GM21529 (cell line): ENCODE results near the gene TNFRSF8.
"Not testable (repeated sequence)": the region's sequence is repeated elsewhere in the genome, so short reads cannot be mapped to it uniquely, and the experiment has no call there.

Experiments used
- ATAC-seq: cut with Tn5 transposase; IDR thresholded peaks from one replicate; pipeline ENCODE4 v1.9.1; 2021; ENCODE audit not compliant: unreplicated experiment

TNFRSF8 gene

DNA sequence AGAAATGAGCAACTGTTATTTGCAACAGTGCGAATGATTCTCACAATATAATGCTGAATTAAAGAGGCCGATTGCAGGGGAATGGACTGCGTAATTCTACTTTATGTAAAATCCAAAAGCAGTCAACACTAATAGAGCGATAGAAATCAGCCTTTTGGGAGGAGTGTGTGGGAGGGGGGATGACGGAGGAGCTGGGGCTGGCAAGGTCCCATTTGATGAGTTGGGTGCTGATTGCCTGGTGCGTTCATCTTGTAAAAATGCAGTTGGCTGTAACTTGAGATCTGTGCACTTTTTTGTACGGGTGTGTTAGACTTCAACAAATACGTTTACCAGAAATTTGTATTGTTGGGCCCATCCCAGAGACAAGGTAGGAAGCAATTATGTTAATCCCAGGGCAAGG, 20.7 kb downstream of the TNFRSF8 start:
- ATAC-seq: no peak

DNA sequence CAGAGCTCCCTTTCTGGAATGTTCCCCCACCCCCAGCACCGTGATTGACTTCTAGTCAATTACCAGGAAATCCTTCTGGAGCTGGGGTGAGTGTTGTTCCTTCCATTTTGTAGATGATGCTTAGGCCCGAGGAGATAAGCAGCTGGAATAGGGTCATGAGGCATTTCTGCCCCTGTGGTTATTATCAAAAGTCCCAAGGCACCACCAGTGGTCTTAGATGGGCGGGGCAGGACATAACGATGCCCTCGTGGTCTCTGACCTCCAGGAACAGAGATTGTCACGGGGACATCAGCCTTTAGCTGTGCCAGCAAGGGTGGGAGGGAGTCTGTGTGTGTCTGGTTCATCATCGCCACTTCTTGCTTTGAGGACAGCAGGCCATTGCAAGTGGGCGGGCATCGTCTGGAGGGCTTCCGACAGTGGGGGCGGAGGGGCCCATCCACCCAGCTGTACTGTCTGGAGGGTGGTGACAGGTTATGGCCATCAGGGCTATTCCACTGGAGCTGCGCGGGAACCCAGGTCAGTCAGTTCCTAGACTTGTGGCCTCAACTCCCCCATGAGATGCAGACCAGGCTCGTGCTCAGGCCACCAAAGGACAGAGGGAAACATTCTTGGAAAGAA, 22.6 kb downstream of the TNFRSF8 start:
- ATAC-seq: no peak

DNA sequence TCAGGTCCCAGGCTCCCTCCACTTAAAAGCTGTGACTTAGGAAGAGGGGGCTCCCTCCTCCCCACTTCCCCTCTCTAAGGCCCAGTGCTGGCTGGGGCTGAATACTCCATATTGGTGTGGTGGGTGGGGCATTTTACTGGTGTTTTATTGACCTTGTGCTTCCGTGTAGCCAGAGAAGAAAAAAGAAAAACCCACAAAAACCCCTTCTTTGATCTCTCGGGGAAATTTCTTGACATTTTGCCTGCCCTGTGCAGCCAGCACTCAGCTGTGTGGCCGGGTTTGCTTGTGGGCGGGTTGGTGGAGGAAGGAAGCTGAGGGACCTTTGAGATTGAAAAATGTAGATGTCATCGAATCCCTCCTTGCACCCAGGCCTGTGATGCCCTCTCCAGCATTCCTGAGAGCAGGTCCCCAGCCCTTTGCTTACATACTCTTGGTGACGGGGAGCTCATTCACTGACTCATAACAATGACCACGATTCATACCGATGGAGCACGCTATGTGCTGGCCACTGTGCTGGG, 24.8 kb downstream of the TNFRSF8 start:
- no peak for ATAC-seq

DNA sequence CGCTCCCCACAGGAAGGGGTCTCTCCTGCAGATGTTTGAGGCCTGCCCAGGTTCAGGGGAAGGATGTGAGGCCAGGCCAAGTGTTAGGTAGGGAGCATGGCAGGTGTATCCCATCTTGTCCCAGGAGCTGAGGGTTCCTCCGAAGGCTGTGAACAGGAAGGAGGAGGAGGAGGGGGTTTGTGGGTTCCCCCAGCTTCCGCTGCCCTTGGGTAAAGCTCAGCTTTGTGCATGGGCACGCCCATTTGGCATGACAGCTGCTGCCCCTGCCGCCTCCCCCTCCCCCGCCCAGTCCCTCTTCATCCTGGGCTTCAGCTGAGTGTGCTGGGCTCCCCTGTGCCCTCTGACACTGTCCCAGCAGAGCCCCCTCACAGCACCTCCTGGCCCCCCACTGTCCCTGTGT, 25.5 kb downstream of the TNFRSF8 start:
- ATAC-seq: no peak

DNA sequence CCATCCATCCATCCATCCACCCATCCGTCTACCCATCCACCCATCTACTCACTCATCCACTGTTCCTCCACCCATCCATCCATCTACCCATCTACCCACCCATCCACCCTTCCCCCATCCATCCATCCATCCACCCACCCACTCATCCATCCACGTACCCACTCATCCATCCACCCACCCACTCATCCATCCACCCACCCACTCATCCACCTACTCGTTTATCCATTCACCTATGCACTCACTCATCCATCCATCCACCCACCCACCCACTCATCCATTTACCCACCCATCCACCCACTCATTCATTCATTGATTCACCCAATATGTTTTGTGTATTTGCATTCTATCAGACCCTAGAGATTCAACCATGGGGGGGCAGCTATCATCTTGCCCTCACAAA, 27.2 kb downstream of the TNFRSF8 start:
- ATAC-seq: no peak

DNA sequence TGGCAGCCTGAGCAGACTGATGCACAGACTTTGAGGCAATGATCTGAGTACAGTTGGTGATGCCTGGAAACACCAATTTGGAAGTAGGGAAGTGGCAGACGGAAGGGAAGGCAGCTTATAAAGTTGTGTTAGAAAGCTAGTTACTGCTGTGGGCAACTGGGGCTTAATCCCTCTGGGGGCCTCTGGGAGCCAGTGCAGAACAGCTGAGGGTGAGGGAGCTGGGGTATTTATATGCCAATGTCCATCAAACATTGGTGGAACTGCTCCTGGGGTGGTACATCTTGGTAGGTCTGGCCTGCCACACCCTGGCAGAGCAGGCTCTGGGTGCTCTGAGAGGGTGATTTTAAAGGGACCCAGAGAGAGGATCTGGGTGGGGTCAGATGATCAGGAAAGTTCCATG, 28.1 kb downstream of the TNFRSF8 start:
- no peak for ATAC-seq

DNA sequence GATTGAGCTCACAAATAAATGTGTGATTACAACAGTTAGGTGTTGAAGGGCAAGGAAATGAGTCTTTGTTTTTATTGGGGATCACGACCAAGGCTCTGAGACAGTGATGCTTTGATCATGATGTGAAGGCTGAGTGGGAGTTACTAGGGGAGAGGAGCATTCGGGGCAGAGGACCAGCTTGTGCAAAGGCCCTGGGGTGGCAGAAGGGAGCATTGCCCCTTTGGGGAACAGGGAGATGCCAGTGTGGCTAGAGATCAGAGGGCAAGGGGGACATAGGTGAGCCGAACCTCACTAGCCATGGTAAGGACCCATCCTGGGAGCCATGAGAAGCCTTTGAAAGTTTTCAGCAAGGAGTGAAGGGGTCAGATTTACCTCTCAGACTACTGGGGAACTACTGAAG, 31.1 kb downstream of the TNFRSF8 start:
- no peak for ATAC-seq

DNA sequence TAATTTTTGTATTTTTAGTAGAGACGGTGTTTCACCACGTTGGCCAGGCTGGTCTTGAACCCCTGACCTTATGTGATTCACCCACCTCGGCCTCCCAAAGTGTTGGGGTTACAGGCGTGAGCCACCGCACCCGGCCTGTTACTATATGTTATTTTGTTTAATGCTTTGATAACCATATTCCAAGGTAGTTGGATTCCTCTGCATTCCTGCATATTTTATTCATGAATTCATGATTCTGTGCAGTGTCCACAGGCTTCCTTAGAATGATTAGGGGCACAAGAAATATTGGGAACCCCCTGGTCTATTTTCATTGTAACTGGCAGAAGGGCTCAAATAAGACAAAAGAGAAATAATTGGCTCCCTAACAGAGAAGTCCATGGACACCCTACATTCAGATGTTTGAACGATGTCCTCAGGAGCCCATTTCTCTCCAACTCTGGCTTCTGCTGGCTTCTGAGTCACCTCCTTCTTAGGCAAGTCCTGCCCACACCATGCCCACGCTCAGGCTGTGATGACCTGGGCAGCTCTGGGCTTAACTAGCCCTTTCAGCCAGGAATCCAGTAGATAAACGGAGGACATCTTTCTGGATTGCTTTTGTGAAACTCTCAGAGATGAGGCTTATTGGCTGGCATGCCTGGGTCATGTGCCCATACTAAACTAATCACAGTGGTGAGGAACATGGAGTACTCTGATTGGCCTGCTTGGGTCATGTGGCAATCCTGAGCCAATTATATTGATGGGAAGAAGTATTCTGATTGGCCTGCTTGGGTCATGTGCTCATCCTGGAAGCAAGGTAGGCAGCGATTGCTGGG, 32.6 kb downstream of the TNFRSF8 start:
- no peak for ATAC-seq

DNA sequence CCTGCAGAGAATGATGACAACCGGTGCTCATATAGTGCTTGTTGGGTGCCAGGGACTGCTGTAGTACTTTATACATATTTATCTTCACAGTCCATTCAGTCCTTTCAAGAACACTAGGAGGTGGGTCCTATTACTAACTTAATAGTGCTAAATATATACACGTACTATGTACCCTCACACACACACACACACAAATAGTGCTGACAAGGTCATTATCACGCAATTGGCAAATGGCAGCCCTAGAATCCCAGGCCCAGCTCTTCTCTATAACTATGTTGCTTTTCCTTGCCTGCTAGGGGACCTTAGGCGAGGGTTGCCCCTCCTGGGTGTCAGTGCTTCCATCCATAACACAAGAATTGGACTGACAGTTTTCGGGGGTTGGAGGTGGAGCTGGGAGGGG, 33.5 kb downstream of the TNFRSF8 start:
- ATAC-seq: no peak

DNA sequence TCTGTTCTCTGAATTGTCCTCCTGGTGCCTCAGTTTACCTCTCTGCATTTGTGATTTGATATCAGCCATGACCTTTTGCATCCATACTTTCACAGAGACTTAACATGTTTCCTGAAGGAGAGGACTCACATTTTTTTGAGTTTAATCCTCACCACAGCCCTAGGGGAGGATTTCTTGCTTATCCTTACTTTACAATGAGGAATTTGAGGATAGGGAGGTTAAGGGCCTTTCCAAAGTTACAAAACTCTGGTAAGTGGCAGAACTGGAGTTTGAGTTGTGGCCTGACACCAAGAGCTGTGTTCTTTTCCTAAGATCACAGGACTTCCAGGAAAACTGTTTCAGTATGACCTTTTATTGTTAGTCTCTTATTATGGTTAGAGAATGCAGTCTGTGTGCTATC, 34.2 kb downstream of the TNFRSF8 start:
- ATAC-seq: no peak

DNA sequence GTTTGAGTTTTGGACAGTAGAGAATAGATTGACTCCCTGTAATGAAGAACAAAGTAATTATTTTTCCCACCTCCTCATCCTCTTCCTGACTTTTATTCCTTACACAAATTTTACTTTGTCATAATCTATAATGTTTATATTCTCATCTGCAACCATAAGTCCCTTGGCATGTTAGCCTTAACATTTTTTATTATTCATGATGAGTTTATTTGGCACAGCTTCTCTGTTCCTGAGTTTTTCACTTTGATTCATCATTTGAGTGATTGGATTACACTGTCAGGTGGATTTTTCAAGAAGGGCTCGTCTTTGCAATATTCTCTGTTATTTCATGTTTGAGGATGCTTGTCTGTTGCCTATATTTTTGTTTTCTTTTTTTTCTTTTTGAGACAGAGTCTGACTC, 35.7 kb downstream of the TNFRSF8 start:
- no peak for ATAC-seq

DNA sequence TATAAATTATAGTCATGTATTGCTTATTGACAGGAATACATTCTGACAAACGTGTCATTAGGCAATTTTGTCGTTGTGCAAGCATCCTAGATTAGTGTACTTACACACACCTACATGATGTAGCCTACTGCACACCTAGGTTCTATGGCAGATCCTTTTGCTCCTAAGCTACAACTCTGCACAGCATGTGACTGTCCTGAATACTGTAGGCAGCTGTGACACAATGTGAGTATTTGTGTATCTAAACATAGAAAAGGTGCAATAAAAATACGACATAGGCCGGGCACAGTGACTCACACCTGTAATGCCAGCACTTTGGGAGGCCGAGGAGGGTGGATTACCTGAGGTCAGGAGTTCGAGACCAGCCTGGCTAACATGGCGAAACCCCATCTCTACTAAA, 36.5 kb downstream of the TNFRSF8 start:
- no peak for ATAC-seq

DNA sequence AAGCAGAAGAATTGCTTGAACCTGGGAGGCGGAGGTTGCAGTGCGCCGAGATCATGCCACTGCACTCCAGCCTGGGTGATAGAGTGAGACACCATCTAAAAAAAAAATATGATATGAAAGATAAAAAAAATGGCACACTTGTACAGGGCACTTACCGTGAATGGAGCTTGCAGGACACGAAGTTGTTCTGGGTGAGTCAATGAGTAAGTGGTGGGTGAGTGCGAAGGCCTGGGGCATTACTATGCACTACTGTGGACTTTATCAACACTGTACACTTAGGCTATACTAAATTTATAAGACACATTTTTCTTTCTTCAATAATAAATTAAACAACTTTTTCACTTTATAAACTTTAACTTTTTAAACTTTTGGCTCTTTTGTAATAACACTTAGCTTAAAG, 37.0 kb downstream of the TNFRSF8 start:
- ATAC-seq: no peak

DNA sequence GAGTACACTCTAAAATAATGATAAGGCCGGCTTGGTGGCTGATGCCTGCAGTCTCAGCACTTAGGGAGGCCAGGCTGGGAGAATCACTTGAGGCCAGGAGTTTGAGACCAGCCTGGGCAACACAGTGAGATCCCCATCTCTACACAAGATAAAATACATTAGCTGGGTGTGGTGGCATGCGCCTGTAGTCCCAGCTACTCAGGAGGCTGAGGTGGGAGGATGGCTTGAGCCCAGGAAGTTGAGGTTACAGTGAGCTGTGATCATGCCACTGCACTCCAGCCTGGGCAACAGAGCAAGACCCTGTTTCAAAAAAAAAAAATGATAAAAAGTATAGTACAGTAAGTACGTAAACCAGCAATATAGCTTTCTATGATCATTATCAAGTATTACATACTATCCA, 38.0 kb downstream of the TNFRSF8 start:
- ATAC-seq: not testable (repeated sequence)

DNA sequence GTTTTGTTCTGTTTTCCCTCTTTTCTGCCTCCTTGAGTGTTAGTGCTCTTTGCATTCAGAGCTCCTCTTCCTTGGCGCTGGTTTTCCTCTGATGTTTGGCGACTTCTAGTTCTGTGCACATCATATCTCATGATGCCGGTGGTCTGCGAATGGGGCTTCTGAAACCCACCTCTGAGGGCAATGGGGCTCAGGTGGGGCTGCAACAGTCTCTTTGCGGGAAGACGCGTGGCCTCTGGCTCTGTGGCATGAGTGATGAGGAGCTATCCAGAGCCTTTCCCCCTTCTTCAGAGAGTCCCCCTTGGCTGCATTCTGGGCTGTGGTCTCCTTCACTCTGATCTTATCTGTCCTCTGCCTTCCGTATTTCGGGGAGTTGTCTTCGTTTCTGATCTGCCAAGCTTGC, 39.0 kb downstream of the TNFRSF8 start:
- ATAC-seq: no peak

DNA sequence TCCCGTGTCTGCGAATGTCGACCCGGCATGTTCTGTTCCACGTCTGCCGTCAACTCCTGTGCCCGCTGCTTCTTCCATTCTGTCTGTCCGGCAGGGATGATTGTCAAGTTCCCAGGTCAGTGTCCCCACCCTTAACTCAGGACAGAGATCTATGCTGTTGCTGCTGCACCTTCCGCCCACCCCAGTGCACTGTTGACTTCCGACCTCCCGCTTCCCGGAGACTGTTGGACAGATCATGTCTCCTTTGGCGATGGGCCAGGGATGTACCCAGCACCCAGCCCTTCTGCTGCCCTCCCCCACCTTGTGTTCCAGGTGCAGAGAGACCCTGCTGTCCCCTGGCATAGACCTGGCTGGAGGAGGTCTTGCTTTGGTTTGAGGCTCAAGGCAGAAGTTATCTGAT, 41.3 kb downstream of the TNFRSF8 start:
- no peak for ATAC-seq

DNA sequence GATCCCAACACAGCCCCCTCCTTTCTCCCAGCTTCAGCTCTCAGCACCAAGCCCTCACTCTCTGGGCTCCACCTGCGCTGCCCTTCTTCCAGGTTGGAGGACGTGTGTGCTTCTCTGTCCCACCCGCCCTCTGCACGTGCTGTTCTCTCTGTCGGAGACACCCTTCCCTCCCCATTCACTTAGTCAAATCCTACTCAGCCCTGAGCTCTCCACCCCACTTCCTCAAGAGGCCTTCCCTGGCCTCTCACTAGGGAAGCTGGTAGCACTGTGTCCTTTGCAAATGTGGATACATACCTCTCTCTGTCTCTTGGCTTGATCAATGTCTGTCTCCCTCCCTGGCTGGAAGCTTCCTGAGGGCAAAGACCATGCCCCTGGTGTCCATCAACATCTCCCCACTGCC, 43.0 kb downstream of the TNFRSF8 start:
- ATAC-seq: no peak

DNA sequence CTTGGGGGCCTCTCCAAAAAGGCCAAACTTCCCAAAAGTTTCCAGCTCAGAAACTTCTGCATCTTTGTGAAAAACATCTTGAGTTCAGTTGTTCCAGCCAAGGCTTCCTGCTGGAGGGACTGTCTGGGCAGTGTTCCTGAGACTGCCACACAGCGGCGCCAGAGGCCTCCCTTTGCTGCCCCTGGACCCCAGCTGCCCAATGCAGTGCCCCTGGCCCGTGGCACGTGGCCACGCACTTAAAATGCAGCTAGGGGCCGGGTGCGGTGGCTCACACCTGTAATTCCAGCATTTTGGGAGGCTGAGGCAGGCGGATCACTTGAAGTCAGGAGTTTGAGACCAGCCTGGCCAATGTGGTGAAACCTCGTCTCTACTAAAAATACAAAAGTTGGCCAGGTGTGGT, 43.8 kb downstream of the TNFRSF8 start:
- ATAC-seq: not testable (repeated sequence)

DNA sequence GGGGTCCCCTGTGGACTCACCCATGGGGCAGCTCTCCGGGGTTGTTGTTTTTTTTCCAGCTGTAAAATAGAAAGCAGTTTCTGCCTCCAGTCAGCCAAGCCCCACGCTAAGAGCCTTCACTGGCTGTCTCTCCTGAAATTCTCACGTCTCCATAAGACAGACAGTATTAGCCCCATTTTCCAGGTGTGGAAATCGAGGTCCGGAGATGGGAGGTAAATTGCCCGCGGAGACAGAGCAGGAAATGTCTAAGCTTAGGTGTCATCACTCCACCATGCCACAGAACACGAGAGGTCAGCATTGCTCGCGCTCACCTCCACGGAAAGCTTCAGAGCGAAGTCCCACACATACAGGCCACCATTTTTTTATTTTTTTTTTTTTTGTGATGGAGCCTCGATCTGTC, 44.6 kb downstream of the TNFRSF8 start:
- ATAC-seq: no peak

DNA sequence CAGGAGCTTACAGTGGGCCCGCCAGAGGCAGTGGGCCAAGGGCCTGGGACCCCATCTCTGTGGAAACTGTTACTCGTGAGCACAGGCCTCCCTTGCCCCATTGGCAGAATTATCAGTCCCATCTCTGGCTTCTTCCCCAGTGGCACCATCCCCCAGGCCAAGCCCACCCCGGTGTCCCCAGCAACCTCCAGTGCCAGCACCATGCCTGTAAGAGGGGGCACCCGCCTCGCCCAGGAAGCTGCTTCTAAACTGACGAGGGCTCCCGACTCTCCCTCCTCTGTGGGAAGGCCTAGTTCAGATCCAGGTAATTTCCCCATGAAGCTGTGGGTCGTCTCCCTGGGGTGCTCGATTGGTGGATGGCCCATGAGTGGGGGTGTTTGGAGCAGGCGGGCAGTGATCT, 46.8 kb downstream of the TNFRSF8 start:
- no peak for ATAC-seq

DNA sequence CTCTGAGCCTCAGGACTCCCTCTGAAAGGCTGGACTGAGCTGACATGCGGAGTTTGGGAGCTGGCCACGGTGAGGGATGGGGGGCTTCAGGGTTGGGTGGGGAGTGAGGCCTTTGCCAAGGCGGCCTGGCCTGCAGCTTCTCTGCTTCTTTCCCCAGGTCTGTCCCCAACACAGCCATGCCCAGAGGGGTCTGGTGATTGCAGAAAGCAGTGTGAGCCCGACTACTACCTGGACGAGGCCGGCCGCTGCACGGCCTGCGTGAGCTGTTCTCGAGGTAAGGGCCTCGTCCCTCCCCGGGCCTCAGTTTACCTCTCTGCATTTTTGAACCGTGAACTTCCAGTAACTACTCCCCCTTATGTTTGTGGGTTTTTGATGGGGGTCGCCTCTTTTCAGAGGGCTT, 48.6 kb downstream of the TNFRSF8 start:
- no peak for ATAC-seq

DNA sequence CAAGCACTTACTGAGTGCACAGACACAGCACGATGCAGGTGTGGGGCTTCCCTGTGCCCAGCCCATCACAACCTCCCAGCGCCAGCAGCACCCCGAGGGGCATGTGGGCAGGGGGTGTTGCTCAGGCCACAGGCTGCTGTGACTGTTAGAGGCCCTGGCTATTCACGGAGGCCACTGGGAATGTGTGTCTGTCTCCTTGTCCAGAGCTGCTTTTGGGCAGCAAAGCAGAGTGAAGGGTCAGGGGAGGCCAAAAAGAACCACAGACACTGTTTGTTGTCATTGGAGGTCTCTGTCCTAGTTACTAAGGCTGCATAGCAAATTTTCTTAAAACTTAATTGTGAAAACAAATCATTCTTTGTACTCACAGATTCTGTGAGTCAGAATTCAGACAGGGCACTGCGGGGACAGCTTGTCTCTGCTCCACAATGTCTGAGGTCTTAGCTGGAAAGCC, 49.6 kb downstream of the TNFRSF8 start:
- no peak for ATAC-seq
